Stimulated activated CD8-positive, alpha-beta memory T cell treated with anti-CD3 and anti-CD28 coated beads, Interleukin-2, amount 100 ng/mL, for 1 hour (primary cell): ENCODE data around the gene CARS1.
"Not testable (repeated sequence)": the region's sequence is repeated elsewhere in the genome, so short reads cannot be mapped to it uniquely, and the experiment has no call there.

Experiments used
- DNase-seq, 2 donors: peaks; one replicate each; pipeline ENCODE4 v3.0.0-alpha.2; 2020; ENCODE audit warnings: low read depth in 2 of 2

CARS1 gene

DNA sequence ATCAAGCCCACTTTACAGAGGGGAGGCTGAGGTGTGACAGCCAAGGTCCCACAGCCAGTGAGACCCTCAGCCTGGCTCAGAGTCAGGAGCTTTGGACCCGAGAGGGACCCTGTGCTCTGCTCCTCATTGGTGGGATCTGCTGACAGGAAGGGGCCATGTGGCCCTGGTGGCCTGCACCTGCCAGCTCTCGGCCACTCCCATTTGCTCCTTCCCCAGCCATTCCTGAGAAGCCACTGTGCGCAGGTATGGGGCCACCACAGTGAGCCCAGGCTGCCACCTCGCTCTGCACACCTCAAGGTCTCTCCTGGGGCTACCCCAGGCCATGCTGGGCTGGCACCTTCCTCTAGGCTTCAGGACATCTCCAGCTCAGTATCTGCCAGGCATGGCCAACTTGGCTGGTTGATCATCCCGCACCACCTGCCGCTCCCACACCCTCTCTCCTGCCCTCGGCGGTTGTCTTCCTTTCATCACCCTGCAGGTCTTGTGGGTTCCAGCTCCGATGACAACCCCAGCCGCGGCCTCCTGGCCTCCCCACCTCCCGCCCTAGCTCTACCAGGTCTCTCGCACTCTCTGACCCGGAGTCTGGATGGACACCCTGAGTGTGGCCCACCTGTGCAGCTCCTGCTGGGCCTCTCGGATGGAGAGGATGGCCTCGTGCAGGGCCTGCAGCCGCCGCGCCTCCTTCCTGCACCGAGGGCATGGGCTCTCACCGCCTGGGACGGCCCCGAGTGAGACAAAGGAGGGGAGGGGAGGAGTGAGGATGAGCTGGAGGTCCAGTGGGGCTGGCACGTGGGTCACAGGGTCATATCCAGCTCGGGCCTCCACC, 32.2 kb upstream of the CARS1 start:
- no peak for DNase-seq

- DNase-seq, result no peak
These were observed 31.6 kb upstream of the CARS1 start for GRCh38 chr11:3088806-3089205.

DNA sequence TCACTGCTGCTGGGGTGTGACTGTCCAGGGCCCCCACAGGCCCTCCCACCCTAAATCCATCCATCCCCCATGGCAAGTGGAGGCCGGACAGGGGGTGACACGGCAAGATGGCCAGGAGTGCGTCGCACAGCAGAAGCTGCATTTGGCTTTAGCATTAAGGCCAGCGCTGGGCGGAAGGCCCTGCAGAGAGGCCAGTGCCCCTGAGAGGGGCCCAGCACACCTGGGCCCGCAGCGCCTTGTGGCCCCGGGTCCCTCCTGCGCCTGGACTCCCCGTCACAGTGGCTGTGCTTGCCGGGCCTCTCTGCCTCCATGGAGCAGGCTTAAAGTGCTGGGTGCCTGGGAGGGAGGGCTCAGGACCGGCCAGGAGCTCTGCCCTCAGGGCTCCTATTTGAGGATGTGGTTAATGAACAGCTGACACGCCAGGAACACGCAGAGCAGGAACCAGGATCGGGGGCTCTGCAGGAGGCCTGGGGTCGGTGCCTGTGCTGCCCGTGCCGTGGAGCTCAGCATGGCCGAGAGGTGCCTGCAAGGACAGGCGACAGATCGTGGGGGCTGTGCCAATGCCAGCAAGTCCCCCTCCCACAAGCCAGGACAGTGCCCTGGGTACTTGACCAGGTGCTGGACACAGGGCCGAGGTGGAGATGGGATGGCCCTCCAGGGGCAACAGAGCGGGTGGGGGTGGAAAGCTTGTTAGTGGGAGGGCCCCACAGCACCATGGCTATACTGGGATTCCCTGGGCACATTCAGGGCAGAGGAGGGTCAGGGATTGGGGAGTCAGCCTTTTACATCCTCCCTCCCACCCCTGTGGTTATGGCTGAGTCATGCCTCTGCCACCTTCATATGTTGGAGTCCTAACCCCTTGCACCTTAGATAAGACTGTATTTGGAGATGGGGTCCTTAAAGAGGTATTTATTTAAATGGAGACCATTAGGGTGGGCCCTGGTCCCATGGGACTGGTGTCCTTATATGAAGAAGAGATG, 30.9 kb upstream of the CARS1 start:
- no peak for DNase-seq

DNA sequence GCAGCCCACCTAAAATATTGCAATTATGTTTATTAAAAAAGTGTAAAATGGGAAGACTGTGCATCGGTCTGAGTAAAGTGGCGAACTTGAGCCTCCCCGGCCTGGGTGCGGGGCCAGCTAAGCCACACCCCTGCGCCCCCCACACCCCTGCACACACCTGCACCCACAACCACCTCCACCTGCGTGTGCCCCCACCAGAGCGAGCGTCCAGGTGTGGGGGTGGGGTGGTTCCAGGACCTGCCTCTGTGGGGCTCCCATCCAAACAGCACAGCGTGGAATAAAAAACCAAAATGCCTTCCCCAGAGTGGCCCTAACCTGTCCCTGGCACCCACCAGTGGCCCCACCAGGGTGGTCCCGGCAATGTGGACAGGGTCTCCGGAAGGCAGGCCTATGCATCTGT, 30.1 kb upstream of the CARS1 start:
- no peak for DNase-seq

DNA sequence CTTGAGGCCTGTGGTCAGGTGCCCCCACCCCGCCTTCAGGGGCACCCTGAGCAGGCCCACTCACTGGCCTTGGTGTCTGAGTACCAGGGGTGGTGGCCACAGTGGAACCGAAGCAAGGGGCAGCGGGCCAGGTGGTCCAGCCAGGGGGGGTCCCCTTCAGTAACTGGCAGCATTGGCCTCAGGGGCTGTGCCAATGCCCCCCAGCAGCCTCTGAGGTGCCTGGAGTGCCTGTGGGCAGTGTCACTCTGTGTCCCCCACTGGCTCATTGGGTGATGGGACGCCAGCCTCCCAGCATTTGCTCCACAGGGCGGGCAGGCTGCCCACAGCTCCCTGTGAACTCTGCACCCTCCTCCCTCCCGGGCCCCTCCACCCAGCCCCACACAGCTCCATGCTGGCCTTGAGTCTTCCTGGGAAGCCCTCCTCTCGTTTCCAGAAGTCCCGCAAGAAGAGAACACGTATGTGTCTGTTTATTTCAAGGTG, 29.5 kb upstream of the CARS1 start:
- DNase-seq, result no peak

DNA sequence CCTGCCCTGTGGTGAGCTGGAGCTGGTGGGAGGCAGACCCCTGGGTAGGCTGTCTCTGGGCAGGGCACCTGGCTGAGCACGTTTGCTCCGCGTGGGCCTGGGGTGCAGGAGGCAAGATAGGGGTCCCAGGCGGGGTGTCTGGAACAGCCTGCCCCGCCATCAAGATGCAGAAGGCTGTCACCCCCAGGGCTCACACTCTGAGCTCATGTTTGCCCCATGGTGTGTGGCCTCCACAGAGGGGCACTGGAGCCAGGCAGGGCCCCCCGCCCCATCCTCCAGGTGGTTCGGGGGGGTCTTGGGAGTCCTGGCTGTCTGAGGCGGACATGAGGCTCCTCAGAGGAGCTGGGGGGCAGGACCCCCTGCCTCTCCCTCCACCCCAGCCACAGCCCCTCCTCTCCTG, 28.9 kb upstream of the CARS1 start:
- no peak for DNase-seq

DNA sequence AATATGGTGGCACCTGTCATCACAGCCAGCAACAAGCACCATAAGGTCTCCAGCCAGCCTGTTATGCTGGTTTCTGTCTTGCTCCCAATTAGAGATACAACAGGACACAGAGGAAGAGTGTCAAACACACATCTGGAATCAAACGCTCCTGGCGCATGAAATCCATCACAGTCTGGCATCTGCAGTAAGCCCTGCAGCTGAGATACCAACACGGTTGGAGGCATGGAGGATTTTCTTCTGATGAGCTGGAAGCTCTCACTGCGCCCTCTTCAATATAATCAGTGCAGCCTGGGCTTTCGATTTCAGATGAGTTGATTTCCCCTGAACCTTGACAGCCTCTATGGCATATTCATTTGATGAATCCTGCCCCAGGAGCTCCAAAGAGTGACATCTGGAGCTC, 27.8 kb upstream of the CARS1 start:
- DNase-seq, result no peak

GRCh38 chr11:3083321-3083720, 26.1 kb upstream of the CARS1 start:
- DNase-seq, result no peak

DNA sequence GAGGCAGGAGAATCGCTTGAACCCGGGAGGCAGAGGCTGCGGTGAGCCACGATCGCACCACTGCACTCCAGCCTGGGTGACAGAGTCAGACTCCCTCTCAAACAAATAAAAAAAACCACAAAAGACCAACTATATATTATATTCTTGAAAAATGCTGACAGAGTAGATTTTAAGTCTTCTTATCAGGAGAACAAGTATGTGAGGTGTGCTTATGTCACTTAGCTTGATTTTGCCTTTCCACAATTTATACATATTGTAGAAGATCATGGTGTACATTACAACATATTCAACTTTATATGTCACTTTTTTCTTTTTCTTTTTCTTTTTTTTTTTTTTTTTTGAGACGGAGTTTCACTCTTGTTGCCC, 24.1 kb upstream of the CARS1 start:
- no peak for DNase-seq

GRCh38 chr11:3080733-3081385, 23.6 kb upstream of the CARS1 start:
- DNase-seq, result no peak

- DNase-seq, result no peak
These were observed 22.9 kb upstream of the CARS1 start for GRCh38 chr11:3080104-3080503.

GRCh38 chr11:3077846-3078440, 20.7 kb upstream of the CARS1 start:
- DNase-seq, result no peak

GRCh38 chr11:3077189-3077836, 20.1 kb upstream of the CARS1 start:
- no peak for DNase-seq

GRCh38 chr11:3074912-3075589, 17.8 kb upstream of the CARS1 start:
- no peak for DNase-seq

DNA sequence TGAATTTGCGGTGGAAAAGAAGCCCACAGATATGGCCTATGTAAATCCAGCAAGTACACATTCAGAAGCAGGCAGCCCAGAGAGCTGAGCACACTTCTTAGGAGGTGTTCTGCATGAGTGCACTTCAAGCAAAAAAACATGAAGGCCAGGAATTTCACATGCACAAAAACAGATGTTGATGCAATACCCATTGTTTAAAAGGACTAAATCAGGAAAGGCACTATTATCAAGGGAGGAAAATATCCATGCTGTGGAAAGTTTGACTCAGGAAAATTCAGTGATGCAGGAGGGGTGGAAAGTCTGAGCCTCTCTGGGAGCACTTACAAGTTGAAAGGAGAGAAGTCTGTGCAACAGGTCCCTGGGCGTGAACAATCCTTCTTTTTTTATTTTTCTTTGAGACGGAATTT, 15.8 kb upstream of the CARS1 start:
- DNase-seq, result no peak

- no peak for DNase-seq
These were observed 12.2 kb upstream of the CARS1 start for GRCh38 chr11:3069425-3069824.

DNA sequence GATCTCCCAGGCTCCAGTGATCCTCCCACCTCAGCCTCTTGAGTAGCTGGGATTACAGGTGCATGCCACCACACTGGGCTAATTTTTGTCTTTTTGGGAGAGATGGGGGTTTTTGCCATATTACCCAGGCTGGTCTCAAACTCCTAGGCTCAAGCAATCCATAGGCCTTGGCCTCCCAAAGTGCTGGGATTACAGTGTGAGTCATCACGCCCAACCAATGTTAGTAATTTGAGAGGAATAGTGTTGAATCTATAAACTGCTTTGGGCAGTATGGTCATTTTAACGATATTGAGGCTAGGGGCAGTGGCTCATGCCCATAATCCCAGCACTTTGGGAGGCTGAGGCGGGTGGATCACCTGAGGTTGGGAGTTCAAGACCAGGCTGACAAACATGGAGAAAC, 9.1 kb upstream of the CARS1 start:
- not testable (repeated sequence) for DNase-seq

DNA sequence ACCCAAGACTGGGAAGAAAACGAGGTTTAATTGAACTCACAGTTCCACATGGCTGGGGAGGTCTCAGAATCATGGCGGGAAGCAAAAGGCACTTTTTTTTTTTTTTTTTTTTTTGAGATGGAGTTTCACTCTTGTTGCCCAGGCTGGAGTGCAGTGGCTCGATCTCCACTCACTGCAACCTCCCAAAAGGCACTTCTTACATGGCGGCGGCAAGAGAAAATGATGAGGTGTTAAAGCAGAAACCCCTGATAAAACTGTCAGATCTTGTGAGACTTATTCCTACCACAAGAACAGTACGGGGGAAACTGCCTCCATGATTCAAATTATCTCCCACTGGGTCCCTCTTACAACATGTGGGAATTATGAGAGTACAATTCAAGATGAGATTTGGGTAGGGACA, 7.5 kb upstream of the CARS1 start:
- DNase-seq, result not testable (repeated sequence)

DNA sequence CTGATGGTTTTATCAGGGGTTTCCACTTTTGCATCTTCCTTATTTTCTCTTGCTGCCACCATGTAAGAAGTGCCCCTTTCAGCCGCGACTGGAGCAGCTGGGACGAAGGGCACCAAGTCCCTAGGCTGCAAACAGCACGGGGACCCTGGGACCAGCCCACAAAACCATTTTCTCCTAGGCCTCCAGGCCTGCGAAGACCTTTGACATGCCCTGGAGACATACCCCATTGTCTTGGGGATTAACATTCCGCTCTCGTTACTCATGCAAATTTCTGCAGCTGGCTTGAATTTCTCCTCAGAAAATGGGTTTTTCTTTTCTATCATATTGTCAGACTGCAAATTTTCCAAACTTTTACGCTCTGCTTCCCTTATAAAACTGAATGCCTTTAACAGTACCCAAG, 6.7 kb upstream of the CARS1 start:
- not testable (repeated sequence) for DNase-seq

- DNase-seq, result not testable (repeated sequence)
These were observed 6.2 kb upstream of the CARS1 start for GRCh38 chr11:3063432-3063831.
